NT2/D1 (cell line): Measurements from ENCODE around the gene SYNPO2.

Experiments used
- SUZ12 ChIP-seq: IDR thresholded peaks from 2 replicates; pipeline ENCODE4 v1.6.1; 2011; ENCODE audit not compliant: insufficient read length, insufficient read depth; ENCODE audit errors: extremely low read depth
- YY1 ChIP-seq: IDR thresholded peaks from 2 replicates; pipeline ENCODE4 v1.6.1; 2011; ENCODE audit not compliant: insufficient read length, insufficient read depth
- ZNF274 ChIP-seq: IDR thresholded peaks from 2 replicates; pipeline ENCODE4 v1.6.1; 2011; ENCODE audit warnings: mild to moderate bottlenecking, low read depth, low read length

DNA sequence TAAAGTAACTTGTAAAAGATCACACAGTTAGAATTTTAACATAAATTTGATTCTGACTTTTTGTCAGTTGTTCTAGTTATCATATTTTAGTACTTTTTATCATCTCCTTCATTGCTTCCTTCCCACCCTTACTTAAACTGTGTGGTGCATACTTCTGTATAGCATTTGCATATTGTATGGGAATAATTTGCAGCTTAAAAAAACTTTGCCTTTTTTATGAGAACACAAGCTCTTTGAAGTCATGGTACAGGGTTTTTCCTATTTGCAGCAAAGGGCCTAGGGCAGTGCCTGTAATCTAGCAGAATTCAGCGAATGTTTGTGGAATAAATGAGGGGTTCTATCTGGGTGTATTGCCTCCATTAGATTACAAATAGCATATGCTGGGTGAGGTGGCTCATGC lies 41.6 kb downstream of the SYNPO2 start:
- TF ChIP-seq YY1 (no peak), ZNF274 (no peak), SUZ12 (no peak)
